Calu3 (cell line): Measurements from ENCODE around the gene NLRC3. TPM values are rescaled to one million over a fixed set of nuclear protein-coding genes. Genes with fewer than 3 reads are reported as not detected.

Experiments used
- BruUV-seq: library from RNA; stranded (reverse); fragments of 400-500 nt; replicated peaks from 2 replicates; lab custom pipeline; 2021; lab: Mats Ljungman, UMichigan
- CTCF ChIA-PET: fragments of 300-600 bp; sonication (Branson Sonifier 250); formaldehyde crosslinking; loops from one replicate; lab custom pipeline; 2022; ENCODE audit warnings: antibody characterized with exemption; lab: Charles Lee
- DNase-seq: peaks from one replicate; pipeline ENCODE4 v3.0.0; 2022
- H3K27ac Mint-ChIP-seq: one replicate; pipeline ENCODE4 v1.8.0; 2022; ENCODE audit warnings: mixed read lengths; ENCODE audit not compliant: unreplicated experiment
- H3K27me3 Mint-ChIP-seq: one replicate; pipeline ENCODE4 v1.8.0; 2022; ENCODE audit warnings: mixed read lengths; ENCODE audit not compliant: unreplicated experiment
- H3K36me3 Mint-ChIP-seq: one replicate; pipeline ENCODE4 v1.8.0; 2022; ENCODE audit warnings: mild to moderate bottlenecking, moderate library complexity, mixed read lengths; ENCODE audit not compliant: insufficient read depth, unreplicated experiment
- H3K4me1 Mint-ChIP-seq: one replicate; pipeline ENCODE4 v1.8.0; 2022; ENCODE audit warnings: mild to moderate bottlenecking, low read depth, mixed read lengths; ENCODE audit not compliant: unreplicated experiment
- H3K4me3 Mint-ChIP-seq: one replicate; pipeline ENCODE4 v1.8.0; 2022; ENCODE audit warnings: mild to moderate bottlenecking, low read depth, moderate library complexity, mixed read lengths; ENCODE audit not compliant: unreplicated experiment
- H3K9me3 Mint-ChIP-seq: one replicate; pipeline ENCODE4 v1.8.0; 2022; ENCODE audit warnings: low read depth, mixed read lengths; ENCODE audit not compliant: unreplicated experiment
- CTCF ChIP-seq: fragments of 200-600 bp; IDR thresholded peaks from one replicate; pipeline ENCODE4 v1.8.0; 2022; ENCODE audit warnings: antibody characterized with exemption; ENCODE audit not compliant: unreplicated experiment
- intact Hi-C: fragments of 100-400 bp; cut with micrococcal nuclease; formaldehyde crosslinking; loops from one replicate; pipeline ENCODE4 v1.10.0; 2022; ENCODE audit not compliant: unreplicated experiment
- total RNA-seq: library from RNA; stranded (reverse); gene quantifications from 2 replicates; pipeline ENCODE4 v1.2.3, GENCODE V29; 2022

The NLRC3 gene
- total RNA-seq, 1 experiment from 2014 or later: 0.42 TPM

- no peak for TF ChIP-seq CTCF
- no peak for DNase-seq
- H3K4me3 Mint-ChIP-seq: no peak overlapping the region
- no peaks in the 10 kb centered on the region for H3K36me3 Mint-ChIP-seq
- peaks cover 13% of the 10 kb centered on the region for H3K27me3 Mint-ChIP-seq
- H3K9me3 Mint-ChIP-seq: no peaks in the 10 kb centered on the region
- no peaks in the 10 kb centered on the region for H3K4me1 Mint-ChIP-seq
- BruUV-seq: no TSS peak
- H3K27ac Mint-ChIP-seq: no peak overlapping the region
- CTCF ChIA-PET: interaction anchor here (0.5 kb wide), 1 partner anchor 178 kb away, joined by 6 read pairs; no protein-coding TSS in a partner anchor
- intact Hi-C loops: no loop called here
These were observed 3.5 kb upstream of the NLRC3 start for GRCh38 chr16:3580686-3581085.

GRCh38 chr16:3580251-3580651, 3.0 kb upstream of the NLRC3 start:
- no peak overlapping the region for H3K27ac Mint-ChIP-seq
- CTCF ChIA-PET: interaction anchor here (0.5 kb wide), 1 partner anchor 178 kb away, joined by 6 read pairs; no protein-coding TSS in a partner anchor
- DNase-seq: no peak

GRCh38 chr16:3579776-3580175, 2.6 kb upstream of the NLRC3 start:
- no peak overlapping the region for H3K27ac Mint-ChIP-seq
- no peak for TF ChIP-seq CTCF
- no TSS peak for BruUV-seq
- no peaks in the 10 kb centered on the region for H3K9me3 Mint-ChIP-seq
- peaks cover 13% of the 10 kb centered on the region for H3K27me3 Mint-ChIP-seq
- H3K4me1 Mint-ChIP-seq: no peaks in the 10 kb centered on the region
- H3K36me3 Mint-ChIP-seq: no peaks in the 10 kb centered on the region
- CTCF ChIA-PET: no interaction called here
- DNase-seq: no peak
- intact Hi-C loops: no loop called here
- H3K4me3 Mint-ChIP-seq: no peak overlapping the region

More at GRCh38 chr16:3580251-3580651, 3.0 kb upstream of the NLRC3 start:
- intact Hi-C loops: no loop called here
- BruUV-seq: no TSS peak
- no peaks in the 10 kb centered on the region for H3K9me3 Mint-ChIP-seq
- H3K4me3 Mint-ChIP-seq: no peak overlapping the region
- no peak for TF ChIP-seq CTCF
- H3K36me3 Mint-ChIP-seq: no peaks in the 10 kb centered on the region
- H3K27me3 Mint-ChIP-seq: peaks cover 13% of the 10 kb centered on the region
- no peaks in the 10 kb centered on the region for H3K4me1 Mint-ChIP-seq

- no TSS peak for BruUV-seq
- TF ChIP-seq CTCF: no peak
- Mint-ChIP-seq H3K36me3 (no peaks in the 10 kb centered on the region), H3K4me1 (no peaks in the 10 kb centered on the region), H3K27me3 (peaks cover 13% of the 10 kb centered on the region), H3K4me3 (no peak overlapping the region), H3K27ac (no peak overlapping the region), H3K9me3 (no peaks in the 10 kb centered on the region)
- CTCF ChIA-PET: no interaction called here
- DNase-seq: no peak
- intact Hi-C loops: no loop called here
These were observed 1.7 kb upstream of the NLRC3 start for GRCh38 chr16:3578610-3579551.
